Peyer's patch (tissue), 4 donors: ENCODE data around the gene MAP2K3.

ENCODE experiments used
- CTCF ChIP-seq, 6 experiments: fragments of 450-650 bp in 4 of 6; fragments of 200-600 bp in 2 of 6; sonication (generic) in 1 of 6; IDR thresholded peaks; one replicate each; pipeline ENCODE4 v1.5.1; 2017 to 2019; ENCODE audit warnings: antibody characterized with exemption in 6 of 6, mild to moderate bottlenecking in 3 of 6, moderate library complexity in 1 of 6
- POLR2A ChIP-seq, 2 donors: fragments of 450-650 bp; IDR thresholded peaks; one replicate each; pipeline ENCODE4 v1.5.1; 2017; ENCODE audit warnings: antibody characterized with exemption in 2 of 2, mild to moderate bottlenecking in 2 of 2, moderate library complexity in 2 of 2

GRCh38 chr17:21360048-21360447, 75.5 kb downstream of the MAP2K3 start:
- TF ChIP-seq CTCF (IDR thresholded peaks at IDR 0.05) (no peak), POLR2A (IDR thresholded peaks at IDR 0.05) (no peak)
